CD4-positive, alpha-beta T cell treated with Interleukin-4 for 1 hour (primary cell): ENCODE results near the gene AQP12A.
A peak's percentile ranks its signal among the peaks of the same experiment; 100 is the strongest.
"Not testable (repeated sequence)": the region's sequence is repeated elsewhere in the genome, so short reads cannot be mapped to it uniquely, and the experiment has no call there.

Experiments used
- DNase-seq, 2 donors: peaks; one replicate each; pipeline ENCODE4 v3.0.0-alpha.2; 2020 to 2022

Gene AQP12A

DNA sequence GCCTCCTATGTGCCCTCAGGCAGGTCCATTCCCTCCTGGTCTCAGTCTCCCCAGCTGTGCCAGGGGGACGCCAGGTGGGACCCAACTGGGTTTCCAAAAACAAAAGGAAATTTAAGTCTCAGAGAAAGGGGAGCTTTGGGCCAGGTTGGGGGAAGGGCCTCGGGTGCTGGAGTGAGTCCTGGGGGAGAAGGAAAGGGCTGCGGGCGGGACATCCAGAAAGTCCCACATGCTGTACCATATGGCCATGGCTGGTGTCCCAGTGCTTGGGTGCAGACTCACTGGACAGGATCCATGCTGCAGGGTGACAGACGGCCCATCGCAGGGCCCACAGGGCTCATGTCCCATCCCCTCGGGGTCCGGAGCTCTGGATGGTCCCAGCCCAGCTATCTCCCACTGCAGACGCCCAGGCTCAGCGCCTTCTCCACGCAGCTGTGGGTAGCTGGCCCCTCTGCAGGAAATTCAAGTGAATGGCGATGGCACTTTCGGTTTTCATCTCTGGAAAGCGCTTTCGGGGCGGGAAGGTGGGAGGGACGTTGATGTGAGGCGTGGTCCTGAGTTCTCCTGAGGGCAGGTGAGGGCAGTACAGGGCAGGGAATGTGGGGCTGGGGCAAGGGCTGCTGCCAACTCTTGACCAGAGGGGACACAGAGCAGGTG lies 1.1 kb upstream of the AQP12A start:
- not testable (repeated sequence) for DNase-seq

DNA sequence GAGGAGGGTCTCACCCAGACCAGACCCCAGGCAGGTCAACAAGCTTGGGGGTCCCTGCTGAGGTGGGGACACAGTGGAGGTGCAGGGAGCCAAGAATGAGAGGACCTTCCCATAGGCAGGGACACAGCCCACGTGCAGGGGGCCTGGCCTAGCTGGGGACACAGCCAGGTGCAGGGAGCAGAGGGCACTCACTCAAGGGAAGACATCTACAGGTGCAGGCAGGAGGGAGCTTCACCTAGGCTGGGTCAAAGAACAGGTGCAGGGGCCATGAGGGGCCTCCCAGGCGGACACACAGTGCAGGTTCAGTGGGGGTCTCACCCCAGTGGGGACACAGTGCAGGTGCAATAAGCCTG lies 615 bp upstream of the AQP12A start:
- not testable (repeated sequence) for DNase-seq

DNA sequence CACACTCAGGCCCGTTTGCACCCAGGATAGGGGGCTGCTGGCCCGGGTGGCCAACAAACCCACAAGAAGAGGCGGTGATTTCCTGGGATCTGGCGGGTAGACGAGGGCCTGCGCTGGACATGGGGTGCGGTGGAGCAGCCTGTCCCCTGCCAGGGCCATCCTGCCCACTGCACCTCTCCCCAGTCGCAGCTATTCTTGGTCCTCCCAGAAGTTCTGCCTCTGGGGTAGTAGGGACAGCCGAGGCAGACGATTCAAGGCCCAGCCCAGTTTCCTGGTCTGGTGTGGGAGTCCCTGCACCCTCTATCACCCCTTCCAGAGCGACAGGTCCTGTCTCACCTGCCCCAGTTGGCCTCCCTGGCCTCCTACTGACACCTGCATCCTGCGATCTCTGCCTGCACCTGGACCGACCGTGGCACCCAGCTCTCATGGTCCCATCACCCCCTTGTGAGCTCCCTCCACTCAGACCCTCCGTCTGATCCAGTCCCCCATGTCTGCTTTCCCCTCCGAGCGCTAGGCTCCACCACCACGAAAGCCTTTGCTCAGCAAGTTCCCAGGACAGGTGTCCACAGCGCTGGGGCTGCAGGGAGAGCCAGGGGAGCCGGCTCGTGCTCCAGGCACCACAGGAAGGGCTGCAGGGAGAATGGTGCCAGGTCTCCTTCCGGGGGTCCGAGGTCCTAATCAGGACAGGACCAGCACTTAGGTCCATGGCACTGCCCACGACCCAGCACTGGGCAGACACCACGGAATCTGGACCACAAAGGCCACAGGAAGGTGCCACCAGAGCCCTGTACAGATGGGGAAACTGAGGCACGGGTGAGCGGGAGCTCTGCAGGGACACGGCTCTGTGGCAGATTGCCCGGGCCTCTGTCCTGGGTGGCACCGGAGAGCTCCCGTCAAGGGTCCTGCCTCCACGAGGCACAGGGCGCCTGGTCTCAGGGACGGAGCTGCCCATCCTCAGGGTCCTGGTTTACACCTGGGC lies 1.2 kb downstream of the AQP12A start:
- DNase-seq: not testable (repeated sequence)

DNA sequence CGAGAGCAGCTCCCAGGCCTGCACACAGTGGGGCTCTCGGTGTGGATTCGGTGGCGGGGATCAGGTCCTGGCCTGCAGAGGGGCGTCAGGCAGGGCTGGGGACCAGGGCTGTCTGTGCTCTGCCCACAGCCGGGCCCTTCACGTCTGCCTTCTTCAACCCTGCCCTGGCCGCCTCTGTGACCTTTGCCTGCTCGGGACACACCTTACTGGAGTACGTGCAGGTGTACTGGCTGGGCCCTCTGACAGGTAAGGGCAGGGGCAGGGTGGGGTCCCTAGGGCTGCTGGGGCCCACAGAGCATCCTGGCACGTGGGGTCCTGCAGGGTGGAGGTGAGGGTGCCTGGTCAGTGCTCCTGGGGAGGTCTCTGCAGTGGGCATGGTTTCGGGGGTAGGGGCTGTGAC lies 2.6 kb downstream of the AQP12A start:
- DNase-seq: not testable (repeated sequence)

DNA sequence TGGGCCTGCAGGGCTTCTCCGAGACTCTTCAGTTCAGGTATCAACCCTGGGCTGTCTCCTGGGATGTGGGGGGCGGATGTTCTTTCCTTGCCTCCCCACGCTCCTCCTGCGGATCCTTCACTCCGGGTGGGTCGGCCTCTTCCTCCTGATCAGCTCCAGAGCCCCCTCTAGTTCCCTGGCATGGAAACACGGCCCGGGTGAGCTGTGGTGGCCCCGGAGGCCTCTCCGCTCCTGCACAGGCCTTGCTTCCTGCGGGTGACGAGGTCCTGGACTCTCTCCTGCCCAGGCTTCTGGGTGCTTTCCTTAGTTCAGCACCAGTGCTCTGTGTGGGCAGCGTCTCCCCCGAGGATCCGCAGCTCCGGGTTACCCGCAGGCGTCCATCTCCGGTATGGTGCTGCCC lies 3.9 kb downstream of the AQP12A start:
- not testable (repeated sequence) for DNase-seq

DNA sequence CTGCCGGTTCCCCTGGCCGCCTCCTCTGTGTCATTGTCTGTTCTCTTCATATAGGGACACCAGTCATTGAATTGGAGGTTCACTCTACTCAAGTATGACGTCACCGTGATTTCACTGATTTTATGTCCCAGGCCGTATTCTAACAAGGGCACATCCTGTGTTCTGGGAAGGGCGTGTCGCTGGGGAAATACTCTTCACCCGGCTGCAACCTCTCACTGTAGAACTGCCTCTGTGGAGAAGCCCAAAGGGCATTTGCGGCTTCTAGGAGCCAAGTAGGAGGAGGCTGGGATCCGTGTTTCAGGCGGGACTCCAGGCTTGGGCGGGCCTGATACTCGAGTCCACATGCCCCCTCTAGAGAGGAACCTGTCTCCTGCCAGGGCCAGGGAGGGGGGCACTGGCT lies 4.8 kb downstream of the AQP12A start:
- DNase-seq: not testable (repeated sequence)

DNA sequence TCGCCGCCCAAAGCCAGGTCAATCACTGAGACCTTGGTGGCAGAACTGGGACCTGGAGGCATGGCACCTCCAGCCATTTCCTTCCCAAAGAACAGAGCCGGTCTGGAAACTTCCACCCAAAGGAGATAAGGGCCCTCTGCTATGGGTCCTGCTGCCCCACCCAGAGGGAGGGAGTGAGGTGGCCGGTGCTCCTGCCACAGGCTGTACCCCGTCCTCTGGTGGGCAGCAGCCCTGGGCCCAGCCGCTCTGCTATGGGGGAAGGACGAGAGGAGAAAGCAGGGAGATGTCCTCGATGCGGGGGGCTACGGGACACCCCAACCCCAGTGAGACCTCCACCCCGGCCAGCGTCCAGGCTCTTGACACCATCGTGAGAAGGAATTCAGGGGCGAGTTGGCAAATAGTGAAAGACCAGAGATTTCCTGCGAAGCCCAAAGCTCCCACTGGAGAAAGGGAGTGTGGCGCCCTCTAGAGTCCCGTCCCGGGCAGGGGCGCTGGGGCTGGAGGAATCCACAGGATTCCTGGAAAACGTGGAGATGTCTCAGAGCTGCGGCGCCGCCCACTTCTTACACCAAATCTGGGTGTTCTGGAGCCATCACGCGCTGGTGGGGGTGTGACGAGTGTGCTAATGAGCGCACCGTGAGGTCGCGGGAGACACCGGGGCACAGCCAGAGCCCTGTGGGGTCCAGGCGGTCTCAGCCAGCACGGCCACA lies 7.3 kb downstream of the AQP12A start:
- not testable (repeated sequence) for DNase-seq

DNA sequence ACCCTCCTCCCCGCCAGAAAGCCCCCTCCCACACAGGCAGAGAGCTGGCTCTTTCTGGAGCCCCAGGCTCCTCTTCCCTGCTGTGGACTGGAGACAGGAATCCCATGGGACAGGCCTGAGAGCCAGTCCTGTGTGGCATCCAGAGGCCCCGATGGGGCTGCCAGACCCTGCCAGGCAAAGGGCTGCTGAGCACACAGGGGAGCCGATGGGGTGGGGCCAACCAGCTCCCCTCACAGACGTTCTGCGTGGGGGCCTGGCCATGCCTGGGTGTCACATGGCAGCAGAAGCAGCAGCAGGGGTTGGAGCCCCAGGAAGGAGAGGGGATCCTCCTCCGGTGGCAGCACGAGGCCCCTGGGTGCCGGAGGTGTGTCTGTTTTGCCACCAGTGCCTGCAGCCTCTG lies 8.2 kb downstream of the AQP12A start:
- DNase-seq: not testable (repeated sequence)

DNA sequence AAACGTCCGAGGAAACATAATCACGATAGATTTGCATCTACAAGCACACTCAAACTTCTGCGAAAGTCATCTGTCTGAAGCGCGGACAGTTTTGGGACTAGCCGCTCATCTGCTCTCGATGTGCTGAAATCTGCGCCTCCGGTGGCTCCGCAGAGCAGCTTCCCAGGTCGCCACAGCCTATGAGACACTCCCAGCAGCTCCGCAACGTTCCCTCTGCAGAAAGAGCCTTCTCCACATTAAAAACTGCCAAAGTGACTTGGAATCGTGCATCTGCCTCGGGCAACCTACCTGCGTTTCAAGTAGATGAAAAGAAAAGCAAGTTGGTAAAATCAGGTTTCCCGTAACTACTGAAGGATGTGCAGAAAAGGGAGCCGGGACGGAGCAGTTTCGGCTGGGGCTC lies 8.9 kb downstream of the AQP12A start:
- DNase-seq: not testable (repeated sequence)

DNA sequence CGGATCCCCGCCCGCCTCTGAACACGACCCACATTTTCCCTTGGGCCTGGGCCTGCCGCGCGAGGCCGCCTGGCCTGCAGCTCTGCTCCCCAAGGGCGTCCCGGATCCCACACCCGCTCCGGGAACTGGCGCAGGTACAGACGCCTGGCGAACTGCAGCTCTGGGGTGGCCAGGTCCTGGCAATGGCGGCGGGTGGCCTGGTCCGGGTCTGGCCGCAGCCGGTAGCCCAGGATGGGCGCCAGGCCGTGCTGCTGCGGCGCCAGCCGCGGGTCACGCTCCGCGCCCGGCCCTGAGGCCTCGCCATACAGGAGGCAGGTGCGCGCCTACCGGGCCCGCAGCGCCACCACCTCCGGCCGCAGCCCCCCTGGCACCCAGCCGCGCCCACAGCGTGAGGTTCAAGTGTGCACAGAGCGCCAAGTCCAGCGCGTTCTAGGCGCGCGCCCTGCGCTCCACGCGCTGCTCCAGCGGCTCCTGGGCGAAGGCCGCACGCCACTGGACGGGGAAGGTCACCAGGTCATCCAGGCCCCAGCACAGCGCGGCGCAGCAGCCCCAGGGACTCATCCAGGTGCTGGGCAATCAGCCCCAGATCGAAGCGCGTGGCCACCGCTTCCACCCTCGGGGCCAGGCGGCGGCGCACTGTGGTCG lies 9.5 kb downstream of the AQP12A start:
- DNase-seq: no peak

DNA sequence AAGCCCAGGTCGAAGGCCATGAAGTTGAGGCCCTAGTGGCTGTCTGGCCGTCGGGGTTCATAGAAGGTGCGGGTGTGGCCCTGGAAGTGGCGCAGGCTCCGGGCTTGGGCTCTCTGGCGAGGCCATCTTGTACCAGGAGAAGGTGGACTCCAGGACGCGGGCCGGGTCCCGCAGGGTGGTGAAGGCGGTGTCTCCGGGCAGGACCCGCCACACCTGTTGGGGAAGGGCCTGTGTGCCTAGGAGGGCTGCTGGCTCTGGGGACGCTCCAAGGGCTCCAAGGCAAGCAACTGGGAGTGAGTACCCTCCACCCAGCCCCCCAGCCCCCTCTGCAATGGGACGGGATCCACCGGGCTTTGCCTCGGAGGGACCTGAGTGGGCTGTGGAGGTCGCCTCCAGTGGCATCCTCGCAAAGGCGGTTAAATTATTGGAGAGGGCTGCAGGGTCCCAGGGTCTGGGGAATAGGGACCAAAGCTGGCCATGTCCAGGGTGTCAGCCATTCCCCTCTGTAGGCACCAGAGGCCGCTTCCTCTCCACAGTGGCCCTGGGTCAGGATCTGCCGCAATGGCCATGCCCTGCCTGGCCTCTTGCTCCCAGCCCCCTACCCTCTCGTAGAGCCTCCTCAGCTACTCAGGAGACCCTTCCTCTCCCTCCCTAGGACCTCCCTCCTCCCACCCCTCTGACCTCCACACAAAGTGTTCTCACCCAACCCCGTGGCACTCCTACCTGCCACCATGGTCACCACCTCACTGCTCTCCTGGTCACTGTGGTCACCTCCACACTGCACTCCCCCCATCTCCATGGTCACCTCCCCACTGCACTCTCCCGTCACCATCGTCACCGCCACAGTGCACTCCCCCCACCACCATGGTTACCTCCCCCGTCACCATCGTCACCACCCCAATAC lies 10.3 kb downstream of the AQP12A start:
- DNase-seq: no peak

DNA sequence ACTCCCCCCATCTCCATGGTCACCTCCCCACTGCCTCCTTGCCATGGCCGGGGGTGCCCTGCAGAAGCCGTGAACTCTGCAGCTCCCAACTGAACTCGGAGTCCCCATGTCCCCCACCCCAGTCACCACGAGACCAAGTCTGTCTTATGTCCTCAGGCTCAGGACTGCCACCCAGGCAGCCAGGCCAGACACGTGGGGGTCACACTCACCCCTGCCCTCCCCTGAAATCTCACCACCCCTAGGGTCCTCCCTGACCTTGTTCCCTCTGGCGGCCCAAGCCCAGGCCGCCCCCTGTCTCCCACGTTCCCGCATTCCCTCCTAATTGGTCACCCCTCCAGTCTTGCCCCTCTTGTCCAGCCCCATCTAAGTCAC lies 11.0 kb downstream of the AQP12A start:
- no peak for DNase-seq

DNA sequence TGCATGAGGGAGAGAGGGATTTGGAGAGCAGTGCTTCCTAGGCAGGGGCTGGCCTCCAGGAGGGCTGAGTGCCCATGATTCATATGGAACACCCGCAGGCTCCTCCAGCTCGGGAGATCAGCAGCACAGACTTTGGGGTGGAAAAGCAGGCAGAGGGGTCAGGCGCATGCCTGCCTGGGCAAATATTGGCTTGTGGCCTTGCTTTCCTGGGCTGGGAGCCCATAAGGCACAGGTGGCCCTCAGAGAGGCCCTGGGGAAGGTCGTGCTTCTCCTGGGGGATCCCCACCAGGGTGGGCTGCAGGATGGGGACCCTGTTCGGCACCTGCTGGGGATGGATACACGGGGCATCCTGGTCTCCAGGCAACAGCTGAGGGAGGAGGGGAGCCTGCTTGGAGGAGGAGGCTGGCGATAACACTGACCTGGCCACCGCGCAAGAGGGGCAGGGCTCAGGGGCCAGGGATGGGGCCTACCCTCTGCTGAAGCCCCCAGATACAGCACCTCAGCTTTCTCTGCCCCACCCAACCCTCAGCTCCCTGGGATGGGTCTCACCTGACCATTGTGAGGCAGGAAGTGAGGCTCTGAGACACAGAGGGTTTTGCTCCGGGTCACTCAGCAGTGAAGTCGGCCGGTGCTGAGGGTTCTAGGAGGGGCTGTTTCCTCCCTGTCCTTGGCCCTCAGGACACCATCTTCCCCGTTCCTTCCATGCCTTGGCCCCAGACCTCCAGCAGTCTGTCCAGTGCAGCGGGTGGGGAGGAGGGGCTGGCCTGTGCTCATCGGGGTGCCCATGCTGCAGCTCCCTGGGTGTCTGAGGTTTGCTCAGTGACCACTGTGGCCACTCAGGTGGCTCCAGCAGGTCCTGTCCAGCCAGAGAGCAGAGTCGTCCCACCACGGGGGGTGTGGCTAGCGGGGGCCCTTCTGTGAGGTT lies 12.0 kb downstream of the AQP12A start:
- no peak for DNase-seq

DNA sequence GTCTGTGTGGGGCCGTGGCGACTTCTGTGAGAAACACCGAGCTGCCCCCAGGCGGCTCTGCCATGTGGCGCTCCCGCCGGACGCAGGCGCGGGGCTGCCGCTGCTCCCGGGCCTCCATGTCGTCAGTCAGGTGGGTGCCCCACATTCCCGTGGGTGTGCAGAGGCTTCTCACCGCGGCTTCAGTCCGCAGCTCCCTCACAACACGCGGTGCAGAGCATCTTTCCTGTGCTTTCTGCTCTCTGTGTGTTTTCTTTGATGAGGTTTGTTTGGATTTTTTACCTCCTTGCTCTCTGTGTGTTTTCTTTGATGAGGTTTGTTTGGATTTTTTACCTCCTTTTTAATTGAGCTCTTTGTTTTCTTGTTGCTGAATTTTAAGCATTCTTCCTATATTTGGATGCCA lies 13.0 kb downstream of the AQP12A start:
- peak in 1 of 2 donors; percentile 6 for DNase-seq

DNA sequence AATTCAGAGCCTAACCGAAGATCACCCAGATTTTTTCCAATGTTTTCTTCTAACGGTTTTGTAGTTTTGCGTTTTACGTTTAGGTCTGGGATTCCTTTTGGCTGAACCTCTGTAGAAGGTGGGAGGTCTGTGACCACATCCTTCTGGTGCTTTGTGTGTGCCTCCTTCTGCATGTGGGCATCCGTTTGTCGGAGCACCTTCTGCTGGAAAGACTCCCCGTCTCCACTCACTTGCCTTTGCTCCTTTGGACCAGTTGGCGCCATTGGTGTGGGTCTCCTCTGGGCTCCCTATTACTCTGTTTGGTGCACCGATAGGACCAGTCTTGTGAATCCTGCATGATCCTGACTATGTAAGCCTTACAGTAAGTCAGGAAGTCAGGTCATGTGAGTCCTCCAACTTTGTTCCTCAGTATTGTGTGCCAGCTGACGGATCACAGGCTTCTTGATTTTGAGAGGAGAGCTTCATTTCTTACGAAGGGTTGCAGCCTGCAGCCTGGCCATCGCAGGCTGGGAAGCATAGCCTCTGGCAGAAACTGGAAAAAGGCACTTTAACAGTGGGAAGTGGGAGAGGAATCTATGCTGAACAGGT lies 13.6 kb downstream of the AQP12A start:
- DNase-seq: no peak

DNA sequence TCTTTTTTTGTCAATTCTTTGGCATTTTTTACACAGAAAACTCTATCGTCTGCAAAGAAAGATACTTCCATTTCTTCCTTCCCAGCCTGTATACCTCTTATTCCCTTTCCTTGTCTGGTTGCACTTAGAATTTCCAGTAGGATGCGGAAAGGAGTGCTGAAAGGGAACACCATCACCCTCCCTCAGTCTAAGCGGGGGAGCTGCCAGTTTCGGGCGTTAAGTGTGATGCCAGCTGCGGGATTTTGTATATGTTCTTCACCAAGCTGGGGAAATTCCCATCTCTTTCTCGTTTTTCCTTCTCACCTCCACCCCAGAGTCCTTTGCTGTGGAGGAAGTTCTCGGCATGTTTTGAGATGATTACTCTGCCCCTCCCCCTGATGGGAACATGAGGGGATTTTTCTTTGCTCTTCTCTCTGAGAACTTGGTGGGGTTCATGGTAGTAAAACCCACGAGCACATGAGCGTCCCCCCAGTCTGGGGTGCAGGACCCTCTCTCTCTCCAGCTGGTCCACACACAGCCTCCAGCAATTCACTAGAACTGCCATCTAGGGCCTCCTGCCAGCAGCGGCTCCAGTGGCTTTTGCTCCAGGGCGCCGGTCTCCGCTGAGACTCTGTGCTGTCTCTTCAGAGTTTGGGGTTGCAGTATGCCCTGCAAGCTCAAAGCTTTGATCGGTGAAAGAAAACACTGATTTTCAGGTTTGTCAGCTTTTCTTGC lies 15.5 kb downstream of the AQP12A start:
- no peak for DNase-seq

DNA sequence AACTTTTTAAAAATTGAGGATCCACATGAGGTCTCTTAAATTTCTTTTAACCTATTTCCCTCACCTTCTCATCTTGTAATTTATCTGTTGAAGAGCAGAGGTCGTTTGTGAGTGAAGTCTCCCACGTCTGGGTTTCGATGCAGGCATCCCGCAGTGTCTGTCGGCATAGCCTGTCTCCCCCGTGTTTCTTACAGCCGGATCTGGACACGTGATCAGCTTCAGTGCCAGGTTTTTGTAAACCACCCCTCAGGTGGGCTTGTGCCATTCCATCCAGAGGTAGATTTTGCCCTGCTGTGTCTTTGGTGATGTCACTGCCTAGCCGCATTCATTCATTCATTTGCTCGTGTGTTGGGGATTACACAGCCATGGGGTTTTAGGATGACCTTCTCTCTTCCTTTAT lies 16.2 kb downstream of the AQP12A start:
- no peak for DNase-seq

DNA sequence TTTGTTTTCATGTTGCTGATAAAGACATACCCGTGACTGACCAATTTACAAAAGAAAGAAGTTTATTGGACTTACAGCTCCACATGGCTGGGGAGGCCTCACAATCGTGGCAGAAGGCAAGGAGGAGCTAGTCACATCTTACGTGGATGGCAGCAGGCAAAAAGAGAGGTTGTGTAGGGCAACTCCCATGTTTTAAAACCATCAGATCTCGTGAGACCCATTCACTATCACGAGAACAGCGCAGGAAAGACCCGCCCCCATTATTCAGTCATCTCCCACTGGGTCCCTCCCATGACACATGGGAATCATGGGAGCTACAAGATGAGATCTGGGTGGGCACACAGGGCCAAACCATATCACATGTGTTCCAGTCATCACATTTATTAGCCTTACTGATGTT lies 16.8 kb downstream of the AQP12A start:
- DNase-seq: no peak

DNA sequence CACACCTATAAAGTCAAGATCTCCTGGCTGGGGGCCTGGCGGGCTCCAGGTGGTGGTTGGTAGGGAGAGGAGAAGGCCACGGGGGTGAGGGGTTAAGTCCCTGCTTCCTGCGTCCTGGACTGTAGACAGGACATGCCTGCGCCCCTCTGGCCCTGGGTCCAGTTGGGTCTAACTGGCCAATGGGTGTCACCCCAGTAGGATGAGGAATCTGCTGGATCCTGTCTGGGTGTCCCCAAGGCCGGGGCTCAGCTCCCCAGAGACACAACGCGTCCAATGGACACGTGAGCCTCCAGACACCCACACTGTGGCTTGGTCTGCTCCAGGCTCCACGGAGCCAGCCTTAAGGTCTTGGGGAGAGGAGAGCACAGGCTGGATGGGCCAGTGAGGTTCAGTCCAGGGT lies 19.6 kb downstream of the AQP12A start:
- DNase-seq: no peak

DNA sequence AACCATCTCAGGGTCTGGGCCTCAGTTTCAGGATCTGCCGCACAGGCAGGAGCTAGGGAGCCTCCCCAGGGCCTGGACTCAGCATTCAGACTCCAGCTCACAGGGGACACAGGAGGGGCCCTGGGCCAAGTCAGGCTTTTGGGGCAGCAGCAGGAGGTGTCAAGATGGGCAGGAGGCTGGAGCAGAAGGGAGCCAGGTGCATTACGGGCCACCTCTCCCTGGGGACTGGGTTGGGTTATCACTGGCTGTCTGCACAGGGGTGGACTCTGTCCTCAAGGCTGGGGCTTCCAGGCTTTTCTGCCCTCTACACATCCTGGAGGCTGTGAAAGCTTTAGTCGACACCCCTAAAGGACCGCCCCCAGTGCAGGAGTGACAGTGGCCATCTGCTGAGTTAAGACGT lies 20.0 kb downstream of the AQP12A start:
- DNase-seq: no peak
